Osteocyte (in vitro differentiated cells): Measurements from ENCODE around the gene ZNF616. TPM values are rescaled to one million over a fixed set of nuclear protein-coding genes. Genes with fewer than 3 reads are reported as not detected.
A peak's percentile ranks its signal among the peaks of the same experiment; 100 is the strongest.

Experiments
- DNase-seq: peaks from one replicate; pipeline ENCODE4 v3.0.0; 2021; ENCODE audit warnings: mixed read lengths; ENCODE audit not compliant: unreplicated experiment; ENCODE audit errors: extremely low spot score
- H3K27ac Mint-ChIP-seq: one replicate; pipeline ENCODE4 v1.8.0; 2021; ENCODE audit warnings: mild to moderate bottlenecking, mixed read lengths; ENCODE audit not compliant: unreplicated experiment
- H3K27me3 Mint-ChIP-seq: one replicate; pipeline ENCODE4 v1.8.0; 2021; ENCODE audit warnings: mixed read lengths; ENCODE audit not compliant: unreplicated experiment
- H3K36me3 Mint-ChIP-seq: one replicate; pipeline ENCODE4 v1.8.0; 2021; ENCODE audit warnings: mixed read lengths; ENCODE audit not compliant: unreplicated experiment
- H3K4me1 Mint-ChIP-seq: one replicate; pipeline ENCODE4 v1.8.0; 2021; ENCODE audit warnings: mixed read lengths; ENCODE audit not compliant: unreplicated experiment
- H3K4me3 Mint-ChIP-seq: one replicate; pipeline ENCODE4 v1.8.0; 2021; ENCODE audit warnings: mild to moderate bottlenecking, moderate library complexity, mixed read lengths; ENCODE audit not compliant: unreplicated experiment
- H3K9me3 Mint-ChIP-seq: one replicate; pipeline ENCODE4 v1.8.0; 2021; ENCODE audit warnings: mixed read lengths; ENCODE audit not compliant: unreplicated experiment
- CTCF ChIP-seq: fragments of 200-600 bp; sonication (generic); IDR thresholded peaks from 2 replicates; pipeline ENCODE4 v1.5.0; 2021; ENCODE audit warnings: antibody characterized with exemption, mild to moderate bottlenecking, moderate library complexity
- total RNA-seq: library from RNA; stranded (reverse); gene quantifications from 2 replicates; pipeline ENCODE4 v1.2.1, GENCODE V29; 2021

Gene ZNF616
- total RNA-seq, 1 donor from 2014 or later: 16.5 TPM

- peak overlapping the region; percentile 96 for H3K4me3 Mint-ChIP-seq
- no peak for DNase-seq
- no peak for TF ChIP-seq CTCF
- peak overlapping the region; percentile 99 for H3K27ac Mint-ChIP-seq
- no peaks in the 10 kb centered on the region for H3K27me3 Mint-ChIP-seq
- peaks cover 24% of the 10 kb centered on the region for H3K9me3 Mint-ChIP-seq
- peaks cover 19% of the 10 kb centered on the region for H3K4me1 Mint-ChIP-seq
- peaks cover 35% of the 10 kb centered on the region for H3K36me3 Mint-ChIP-seq
These were observed 821 bp downstream of the ZNF616 start for GRCh38 chr19:52138983-52139251.

GRCh38 chr19:52138278-52138982 is 1.3 kb downstream of the ZNF616 start:
- H3K27ac Mint-ChIP-seq: peak overlapping the region; percentile 99
- no peak for TF ChIP-seq CTCF
- H3K27me3 Mint-ChIP-seq: no peaks in the 10 kb centered on the region
- H3K36me3 Mint-ChIP-seq: peaks cover 37% of the 10 kb centered on the region
- no peak for DNase-seq
- peaks cover 27% of the 10 kb centered on the region for H3K9me3 Mint-ChIP-seq
- H3K4me3 Mint-ChIP-seq: peak overlapping the region; percentile 96
- H3K4me1 Mint-ChIP-seq: peaks cover 19% of the 10 kb centered on the region

GRCh38 chr19:52120286-52120685 is 19.5 kb downstream of the ZNF616 start:
- no peak for TF ChIP-seq CTCF
- no peak for DNase-seq
- Mint-ChIP-seq H3K4me1 (no peaks in the 10 kb centered on the region), H3K27ac (no peak overlapping the region), H3K36me3 (peaks cover 91% of the 10 kb centered on the region), H3K27me3 (no peaks in the 10 kb centered on the region), H3K4me3 (no peak overlapping the region), H3K9me3 (peaks cover 65% of the 10 kb centered on the region)

GRCh38 chr19:52115526-52116053 is 24.1 kb downstream of the ZNF616 start:
- no peak overlapping the region for H3K4me3 Mint-ChIP-seq
- TF ChIP-seq CTCF: no peak
- no peak for DNase-seq
- peaks cover 78% of the 10 kb centered on the region for H3K9me3 Mint-ChIP-seq
- H3K36me3 Mint-ChIP-seq: peaks cover 72% of the 10 kb centered on the region
- H3K4me1 Mint-ChIP-seq: no peaks in the 10 kb centered on the region
- no peaks in the 10 kb centered on the region for H3K27me3 Mint-ChIP-seq
- no peak overlapping the region for H3K27ac Mint-ChIP-seq

- Mint-ChIP-seq H3K4me1 (no peaks in the 10 kb centered on the region), H3K27me3 (no peaks in the 10 kb centered on the region), H3K9me3 (peaks cover 70% of the 10 kb centered on the region), H3K27ac (no peak overlapping the region), H3K36me3 (peaks cover 65% of the 10 kb centered on the region), H3K4me3 (no peak overlapping the region)
- TF ChIP-seq CTCF: no peak
- no peak for DNase-seq
These were observed 25.0 kb downstream of the ZNF616 start for GRCh38 chr19:52114691-52115090.
